GM12878 (cell line): ENCODE data around the gene MGRN1. TPM values are rescaled to one million over a fixed set of nuclear protein-coding genes. Genes with fewer than 3 reads are reported as not detected.

Source experiments
- ATF2 ChIP-seq: IDR thresholded peaks from 2 replicates; pipeline ENCODE4 v1.6.1; 2012; ENCODE audit warnings: low read length, inconsistent platforms
- ATF7 ChIP-seq: fragments of 450-650 bp; IDR thresholded peaks from 2 replicates; pipeline ENCODE4 v1.6.1; 2016; ENCODE audit warnings: low read depth, mild to moderate bottlenecking
- CEBPZ ChIP-seq: fragments of 150-350 bp; IDR thresholded peaks from 2 replicates; pipeline ENCODE4 v1.6.1; 2016; ENCODE audit warnings: low read depth, low read length
- CREM ChIP-seq: IDR thresholded peaks from 2 replicates; pipeline ENCODE4 v1.6.1; 2014; ENCODE audit warnings: antibody characterized with exemption, low read depth
- EP300 ChIP-seq, 2 experiments: fragments of 150-350 bp in 1 of 2; IDR thresholded peaks; 2 replicates each; pipeline ENCODE4 v1.6.1; 2011 to 2012; ENCODE audit warnings: low read depth in 2 of 2, low read length in 2 of 2, borderline replicate concordance in 1 of 2, improper control_type of control experiment in 1 of 2, inconsistent platforms in 1 of 2; ENCODE audit not compliant: control insufficient read depth in 1 of 2
- EZH2 ChIP-seq: IDR thresholded peaks from 2 replicates; pipeline ENCODE4 v1.6.1; 2012; ENCODE audit warnings: low read depth, mild to moderate bottlenecking, control low read depth, inconsistent platforms, low read length, borderline replicate concordance; ENCODE audit not compliant: control insufficient read depth
- HDAC2 ChIP-seq: fragments of 200-600 bp; sonication (generic); IDR thresholded peaks from 2 replicates; pipeline ENCODE4 v1.6.1; 2017
- HDAC6 ChIP-seq: fragments of 200-600 bp; sonication (generic); IDR thresholded peaks from one replicate; pipeline ENCODE4 v1.8.0; 2017; ENCODE audit warnings: antibody characterized with exemption; ENCODE audit not compliant: unreplicated experiment
- HDGF ChIP-seq: fragments of 450-650 bp; IDR thresholded peaks from 2 replicates; pipeline ENCODE4 v1.6.1; 2016; ENCODE audit warnings: antibody characterized with exemption
- HSF1 ChIP-seq: fragments of 150-350 bp; IDR thresholded peaks from 2 replicates; pipeline ENCODE4 v1.6.1; 2014; ENCODE audit warnings: mild to moderate bottlenecking, low read depth, low read length
- JUND ChIP-seq: IDR thresholded peaks from 2 replicates; pipeline ENCODE4 v1.6.1; 2012; ENCODE audit warnings: low read depth, mild to moderate bottlenecking, low read length, improper control_type of control experiment, moderate library complexity
- NFXL1 ChIP-seq: fragments of 450-650 bp; IDR thresholded peaks from 2 replicates; pipeline ENCODE4 v1.6.1; 2017; ENCODE audit warnings: antibody characterized with exemption, mild to moderate bottlenecking, borderline replicate concordance
- PML ChIP-seq: IDR thresholded peaks from 2 replicates; pipeline ENCODE4 v1.6.1; 2012; ENCODE audit warnings: low read length, inconsistent platforms
- POLR2A ChIP-seq: IDR thresholded peaks from 2 replicates; pipeline ENCODE4 v1.6.1; 2011; ENCODE audit warnings: low read depth, mild to moderate bottlenecking, low read length
- RAD51 ChIP-seq: fragments of 450-650 bp; IDR thresholded peaks from 2 replicates; pipeline ENCODE4 v1.6.1; 2016; ENCODE audit warnings: moderate library complexity, mild to moderate bottlenecking, inconsistent platforms
- RELB ChIP-seq: fragments of 450-650 bp; IDR thresholded peaks from 2 replicates; pipeline ENCODE4 v1.6.1; 2017; ENCODE audit warnings: low read depth, mild to moderate bottlenecking, moderate library complexity
- TCF3 ChIP-seq: IDR thresholded peaks from 2 replicates; pipeline ENCODE4 v1.6.1; 2012; ENCODE audit warnings: low read depth, mild to moderate bottlenecking, low read length, borderline replicate concordance; ENCODE audit not compliant: insufficient read depth
- WRNIP1 ChIP-seq: IDR thresholded peaks from 2 replicates; pipeline ENCODE4 v1.6.1; 2011; ENCODE audit warnings: low read depth, low read length, improper control_type of control experiment, borderline replicate concordance
- ZBTB33 ChIP-seq: fragments of 450-650 bp; IDR thresholded peaks from 2 replicates; pipeline ENCODE4 v1.6.1; 2017; ENCODE audit warnings: mild to moderate bottlenecking
- ZSCAN29 ChIP-seq: fragments of 450-650 bp; IDR thresholded peaks from 2 replicates; pipeline ENCODE4 v1.6.1; 2017; ENCODE audit warnings: mild to moderate bottlenecking, moderate library complexity
- polyA plus RNA-seq, 11 experiments: library from polyadenylated mRNA; depleted of rRNA in 4 of 11; unstranded in 6 of 11; stranded (reverse) in 5 of 11; fragments of >200 nt; fragmentation: Nextera tagmentation in 4 of 11; fragmentation: Illumina TruSeq in 1 of 11; extraction: Ambion mirVana in 4 of 11; extraction: Trizol in 1 of 11; gene quantifications; 1 replicate in 1 of 11; 2 replicates in 10 of 11; pipeline versions ENCODE4 v1.2.1 to v1.2.3, GENCODE V29; 2011 to 2016; ENCODE audit warnings: inconsistent platforms in 2 of 11, missing spikeins in 2 of 11, low read depth in 1 of 11
- total RNA-seq, 4 experiments: library from RNA; depleted of rRNA in 3 of 4; stranded (reverse); fragments of >200 nt in 3 of 4; fragmentation: Illumina TruSeq in 1 of 4; extraction: Trizol in 1 of 4; gene quantifications; 2 replicates each; pipeline versions ENCODE4 v1.2.1 to v1.2.3, GENCODE V29; 2013 to 2021

The MGRN1 gene
- total and polyA plus RNA-seq, 10 of the 15 experiments (the other 5 are each of a cell fraction or from before 2014, with no cell fraction given) = 0.35 to 86.7 (median 14.6) TPM

GRCh38 chr16:4624827-4625559, 367 bp downstream of the MGRN1 start (continued):
- no peak for TF ChIP-seq EZH2
- no peak for TF ChIP-seq HSF1
- TF ChIP-seq JUND = peak; percentile 22; the same call in 1 of the 2 replicates
- TF ChIP-seq RAD51 = no peak
- TF ChIP-seq EP300 (IDR thresholded peaks at IDR 0.05; ENCODE audit: borderline replicate concordance in 1 of 2, control insufficient read depth in 1 of 2, low read depth in 2 of 2, low read length in 2 of 2) = peak in 1 of 2 experiments; percentile 21; a peak in 1 of 4 replicates
- TF ChIP-seq POLR2A = peak; percentile 79
- no peak for TF ChIP-seq WRNIP1
- TF ChIP-seq ATF7 = peak; percentile 71
- 0 out of 2 replicates have a peak, but pooled peaks have one; percentile 43 for TF ChIP-seq NFXL1
- TF ChIP-seq CREM = peak; percentile 67; the same call in 1 of the 2 replicates
- TF ChIP-seq ATF2 = no peak
- 0 out of 2 replicates have a peak, but pooled peaks have one; percentile 15 for TF ChIP-seq TCF3
- no peak for TF ChIP-seq HDAC2
- no peak for TF ChIP-seq HDAC6
- TF ChIP-seq RELB = peak; percentile 40; the same call in 1 of the 2 replicates
- 0 out of 2 replicates have a peak, but pooled peaks have one; percentile 32 for TF ChIP-seq PML
- TF ChIP-seq ZSCAN29 = no peak
- no peak for TF ChIP-seq CEBPZ
- TF ChIP-seq HDGF = no peak
- no peak for TF ChIP-seq ZBTB33
